ENCODE results near the gene PLEKHA1. TPM values are rescaled to one million over a fixed set of nuclear protein-coding genes. Genes with fewer than 3 reads are reported as not detected.
A peak's percentile ranks its signal among the peaks of the same experiment; 100 is the strongest.

Gene PLEKHA1
- total RNA-seq, 5 donors from 2014 or later (not counting 1 experiment from before 2014, with no cell fraction given) = 36.8 to 58.6 (median 40.5) TPM

DNA sequence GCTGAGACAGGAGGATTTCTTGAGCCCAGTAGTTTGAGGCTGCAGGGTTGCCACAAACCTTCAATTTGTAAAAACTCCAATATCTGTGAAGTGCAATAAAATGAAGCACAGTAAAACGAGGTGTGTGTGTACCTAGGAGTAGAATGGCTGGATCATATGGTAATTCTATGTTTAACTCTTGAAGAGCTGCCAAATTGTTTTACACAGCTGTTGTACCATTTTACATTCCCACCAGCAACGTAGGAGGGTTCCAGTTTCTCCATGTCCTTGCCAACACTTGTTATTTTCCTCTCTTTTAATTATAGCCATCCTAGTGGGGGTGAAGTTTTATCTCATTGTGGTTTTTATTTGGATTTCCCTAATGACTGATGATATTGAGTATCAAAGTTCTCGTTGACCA is 16.2 kb downstream of the PLEKHA1 start:
- Mint-ChIP-seq H3K36me3 (peaks cover 44% of the 10 kb centered on the region), H3K9me3 (no peaks in the 10 kb centered on the region), H3K4me1 (peaks cover 47 to 68% (median 60%) of the 10 kb centered on the region in 3 donors), H3K4me3 (no peak overlapping the region), H3K27me3 (no peaks in the 10 kb centered on the region), H3K27ac (no peak overlapping the region)
- ATAC-seq (replicated peaks in 1 of 4) (no peak), DNase-seq (no peak)
- no CpG with 5 or more reads among the region's 3 CpGs for WGBS (ENCODE audit: insufficient coverage)
- peaks cover 6 to 27% of the 10 kb centered on the region in 2 donors for H3K36me3 ChIP-seq (ENCODE audit: control insufficient read depth in 2 of 2, extremely low read depth in 1 of 2, insufficient read depth in 1 of 2, low read length in 1 of 2)
- CTCF ChIA-PET = interaction anchor here (0.6 to 1.2 kb wide), 2 partner anchors 33 to 92 kb away, joined by 4 to 7 read pairs; no protein-coding TSS in a partner anchor
- H3K9me3 ChIP-seq = no peaks in the 10 kb centered on the region
- no peak overlapping the region for H3K4me3 ChIP-seq (ENCODE audit: control insufficient read depth in 1 of 2, extremely low read depth in 1 of 2, low read length in 1 of 2)
- no peak overlapping the region for H3K27ac ChIP-seq (ENCODE audit: low read length)
- H3K27me3 ChIP-seq (replicated peaks in 1 of 2; ENCODE audit: control insufficient read depth in 2 of 2, extremely low read depth in 1 of 2, insufficient read depth in 2 of 2, low read length in 1 of 2) = no peaks in the 10 kb centered on the region
- POLR2A ChIA-PET = no interaction called here
- peaks cover 0 to 2% of the 10 kb centered on the region in 2 experiments for H3K4me1 ChIP-seq (ENCODE audit: control insufficient read depth in 1 of 2, extremely low read depth in 1 of 2, insufficient read depth in 2 of 2, low read length in 2 of 2)

DNA sequence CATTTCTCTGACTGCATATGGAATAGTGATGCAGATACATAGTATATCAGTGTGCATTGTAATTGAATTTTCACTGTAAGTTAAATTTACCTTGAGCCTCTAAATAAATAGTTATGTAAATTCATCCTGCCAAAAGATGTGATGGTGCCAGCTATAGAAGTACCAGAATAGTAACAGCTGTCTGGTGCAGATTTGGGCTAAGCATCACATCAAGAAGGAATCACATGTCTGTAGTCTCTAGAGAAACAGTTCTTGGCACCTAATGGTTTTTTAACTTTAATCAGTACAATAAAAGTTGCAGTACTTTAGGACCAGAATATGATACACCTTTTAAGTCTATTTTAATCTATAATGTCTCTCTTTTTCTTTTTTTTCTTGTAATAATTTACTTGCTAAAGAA is 17.4 kb downstream of the PLEKHA1 start:
- Mint-ChIP-seq H3K27me3 (no peaks in the 10 kb centered on the region), H3K27ac (peak overlapping the region in 1 of 2 donors; percentile 1), H3K36me3 (peaks cover 50% of the 10 kb centered on the region), H3K4me1 (peaks cover 36 to 57% (median 49%) of the 10 kb centered on the region in 3 donors), H3K4me3 (no peak overlapping the region), H3K9me3 (no peaks in the 10 kb centered on the region)
- Histone ChIP-seq H3K36me3 (ENCODE audit: control insufficient read depth in 2 of 2, extremely low read depth in 1 of 2, insufficient read depth in 1 of 2, low read length in 1 of 2) (peaks cover 6 to 31% of the 10 kb centered on the region in 2 donors), H3K4me1 (ENCODE audit: control insufficient read depth in 1 of 2, extremely low read depth in 1 of 2, insufficient read depth in 2 of 2, low read length in 2 of 2) (peaks cover 0 to 2% of the 10 kb centered on the region in 2 experiments), H3K4me3 (ENCODE audit: control insufficient read depth in 1 of 2, extremely low read depth in 1 of 2, low read length in 1 of 2) (no peak overlapping the region), H3K27me3 (replicated peaks in 1 of 2; ENCODE audit: control insufficient read depth in 2 of 2, extremely low read depth in 1 of 2, insufficient read depth in 2 of 2, low read length in 1 of 2) (no peaks in the 10 kb centered on the region), H3K27ac (ENCODE audit: low read length) (no peak overlapping the region), H3K9me3 (no peaks in the 10 kb centered on the region)
- ChIA-PET CTCF (no interaction called here), POLR2A (no interaction called here)
- no peak for ATAC-seq (replicated peaks in 1 of 4)
- no peak for DNase-seq

DNA sequence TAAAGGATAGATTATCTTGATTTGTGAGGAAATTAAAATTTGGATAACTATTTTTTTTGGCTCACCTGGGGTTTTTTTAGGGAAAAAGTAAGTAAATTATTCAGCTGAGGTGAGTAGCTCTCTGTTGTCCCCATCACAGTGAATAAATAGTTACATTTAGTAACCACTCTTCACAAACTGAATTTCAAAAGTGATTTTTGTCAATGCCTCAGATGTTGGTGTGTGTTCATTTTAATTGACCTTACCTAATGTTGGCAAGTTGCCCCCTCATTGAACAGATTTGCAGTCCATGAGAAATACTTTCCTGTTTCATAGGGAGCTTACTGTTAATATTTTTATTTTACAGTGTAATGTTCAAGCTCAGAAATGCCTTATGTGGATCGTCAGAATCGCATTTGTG is 18.3 kb downstream of the PLEKHA1 start:
- Mint-ChIP-seq H3K4me3 (no peak overlapping the region), H3K27me3 (no peaks in the 10 kb centered on the region), H3K36me3 (peaks cover 50% of the 10 kb centered on the region), H3K4me1 (peaks cover 33 to 56% (median 47%) of the 10 kb centered on the region in 3 donors), H3K27ac (no peak overlapping the region), H3K9me3 (no peaks in the 10 kb centered on the region)
- WGBS (ENCODE audit: insufficient coverage) = 80% methylated on average over 1 of the region's 2 CpGs
- Histone ChIP-seq H3K9me3 (no peaks in the 10 kb centered on the region), H3K27me3 (replicated peaks in 1 of 2; ENCODE audit: control insufficient read depth in 2 of 2, extremely low read depth in 1 of 2, insufficient read depth in 2 of 2, low read length in 1 of 2) (no peaks in the 10 kb centered on the region), H3K36me3 (ENCODE audit: control insufficient read depth in 2 of 2, extremely low read depth in 1 of 2, insufficient read depth in 1 of 2, low read length in 1 of 2) (peaks cover 6 to 31% of the 10 kb centered on the region in 2 donors), H3K4me1 (ENCODE audit: control insufficient read depth in 1 of 2, extremely low read depth in 1 of 2, insufficient read depth in 2 of 2, low read length in 2 of 2) (peaks cover 0 to 2% of the 10 kb centered on the region in 2 experiments), H3K4me3 (ENCODE audit: control insufficient read depth in 1 of 2, extremely low read depth in 1 of 2, low read length in 1 of 2) (no peak overlapping the region), H3K27ac (ENCODE audit: low read length) (no peak overlapping the region)
- ATAC-seq (replicated peaks in 1 of 4) (no peak), DNase-seq (no peak)
- ChIA-PET POLR2A (no interaction called here), CTCF (interaction anchor here (0.5 to 1.0 kb wide), 2 partner anchors 21 to 47 kb away, joined by 3 to 6 read pairs; no protein-coding TSS in a partner anchor)

- peaks cover 30 to 54% (median 45%) of the 10 kb centered on the region in 3 donors for H3K4me1 Mint-ChIP-seq
Measured at GRCh38 chr10:122393288-122393687, 18.8 kb downstream of the PLEKHA1 start.

GRCh38 chr10:122402548-122403131 is 28.1 kb downstream of the PLEKHA1 start:
- H3K36me3 ChIP-seq (ENCODE audit: control insufficient read depth in 2 of 2, extremely low read depth in 1 of 2, insufficient read depth in 1 of 2, low read length in 1 of 2) = peaks cover 0 to 30% of the 10 kb centered on the region in 2 donors
- no peaks in the 10 kb centered on the region for H3K9me3 ChIP-seq
- H3K4me1 Mint-ChIP-seq = peaks cover 0 to 42% (median 24%) of the 10 kb centered on the region in 3 donors
- no peak overlapping the region for H3K4me3 Mint-ChIP-seq
- no peaks in the 10 kb centered on the region for H3K27me3 Mint-ChIP-seq
- H3K36me3 Mint-ChIP-seq = peaks cover 29% of the 10 kb centered on the region
- no peaks in the 10 kb centered on the region for H3K9me3 Mint-ChIP-seq
- WGBS (ENCODE audit: insufficient coverage) = 92% methylated on average over 2 of the region's 5 CpGs
- peaks cover 16 to 41% of the 10 kb centered on the region in 2 experiments for H3K4me1 ChIP-seq (ENCODE audit: control insufficient read depth in 1 of 2, extremely low read depth in 1 of 2, insufficient read depth in 2 of 2, low read length in 2 of 2)
- ATAC-seq (replicated peaks in 1 of 4) (no peak), DNase-seq (no peak)
- no peak overlapping the region for H3K4me3 ChIP-seq (ENCODE audit: control insufficient read depth in 1 of 2, extremely low read depth in 1 of 2, low read length in 1 of 2)
- no peak overlapping the region for H3K27ac ChIP-seq (ENCODE audit: low read length)
- ChIA-PET POLR2A (no interaction called here), CTCF (no interaction called here)
- H3K27me3 ChIP-seq (replicated peaks in 1 of 2; ENCODE audit: control insufficient read depth in 2 of 2, extremely low read depth in 1 of 2, insufficient read depth in 2 of 2, low read length in 1 of 2) = no peaks in the 10 kb centered on the region
- H3K27ac Mint-ChIP-seq = no peak overlapping the region

More at GRCh38 chr10:122393288-122393687, 18.8 kb downstream of the PLEKHA1 start:
- Mint-ChIP-seq H3K9me3 (no peaks in the 10 kb centered on the region), H3K27me3 (no peaks in the 10 kb centered on the region), H3K4me3 (no peak overlapping the region), H3K36me3 (peaks cover 48% of the 10 kb centered on the region), H3K27ac (no peak overlapping the region)
- DNase-seq = no peak
- peaks cover 6 to 31% of the 10 kb centered on the region in 2 donors for H3K36me3 ChIP-seq (ENCODE audit: control insufficient read depth in 2 of 2, extremely low read depth in 1 of 2, insufficient read depth in 1 of 2, low read length in 1 of 2)
- H3K4me3 ChIP-seq (ENCODE audit: control insufficient read depth in 1 of 2, extremely low read depth in 1 of 2, low read length in 1 of 2) = no peak overlapping the region
- CTCF ChIA-PET = interaction anchor here (0.5 to 1.0 kb wide), 2 partner anchors 22 to 46 kb away, joined by 3 to 6 read pairs; no protein-coding TSS in a partner anchor
- H3K4me1 ChIP-seq (ENCODE audit: control insufficient read depth in 1 of 2, extremely low read depth in 1 of 2, insufficient read depth in 2 of 2, low read length in 2 of 2) = peaks cover 0 to 2% of the 10 kb centered on the region in 2 experiments
- H3K27me3 ChIP-seq (replicated peaks in 1 of 2; ENCODE audit: control insufficient read depth in 2 of 2, extremely low read depth in 1 of 2, insufficient read depth in 2 of 2, low read length in 1 of 2) = no peaks in the 10 kb centered on the region
- H3K27ac ChIP-seq (ENCODE audit: low read length) = no peak overlapping the region
- ATAC-seq (replicated peaks in 1 of 4) = no peak
- POLR2A ChIA-PET = no interaction called here
- no CpG with 5 or more reads among the region's 2 CpGs for WGBS (ENCODE audit: insufficient coverage)
- no peaks in the 10 kb centered on the region for H3K9me3 ChIP-seq

DNA sequence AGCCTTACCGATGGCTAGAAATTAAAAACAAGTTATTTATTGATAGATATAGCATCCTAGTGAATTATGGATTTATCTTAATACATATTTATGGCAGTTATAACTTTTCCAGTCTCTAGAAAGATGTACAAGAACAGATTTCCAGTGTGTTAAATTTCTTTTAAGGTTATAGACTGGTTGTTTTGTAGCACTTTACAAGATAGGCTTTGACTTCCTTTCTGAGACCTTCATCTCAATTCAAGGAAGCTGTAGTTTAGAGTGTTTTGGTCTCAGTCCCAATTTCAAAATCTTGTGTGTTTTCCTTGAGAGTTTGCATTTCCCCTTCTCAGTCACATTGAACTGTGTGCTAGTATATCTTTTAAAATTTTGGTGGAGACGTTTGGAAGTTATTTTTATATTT is 30.1 kb downstream of the PLEKHA1 start:
- WGBS (ENCODE audit: insufficient coverage) = no CpG with 5 or more reads among the region's 2 CpGs
- Mint-ChIP-seq H3K9me3 (no peaks in the 10 kb centered on the region), H3K36me3 (peaks cover 27% of the 10 kb centered on the region), H3K4me3 (peak overlapping the region in 1 of 3 donors; percentile 5), H3K4me1 (peaks cover 0 to 45% (median 29%) of the 10 kb centered on the region in 3 donors), H3K27ac (peak overlapping the region in 1 of 2 donors; percentile 77), H3K27me3 (no peaks in the 10 kb centered on the region)
- Histone ChIP-seq H3K27me3 (replicated peaks in 1 of 2; ENCODE audit: control insufficient read depth in 2 of 2, extremely low read depth in 1 of 2, insufficient read depth in 2 of 2, low read length in 1 of 2) (no peaks in the 10 kb centered on the region), H3K4me3 (ENCODE audit: control insufficient read depth in 1 of 2, extremely low read depth in 1 of 2, low read length in 1 of 2) (no peak overlapping the region), H3K4me1 (ENCODE audit: control insufficient read depth in 1 of 2, extremely low read depth in 1 of 2, insufficient read depth in 2 of 2, low read length in 2 of 2) (peaks cover 16 to 46% of the 10 kb centered on the region in 2 experiments), H3K9me3 (no peaks in the 10 kb centered on the region), H3K27ac (ENCODE audit: low read length) (peak overlapping the region; percentile 20), H3K36me3 (ENCODE audit: control insufficient read depth in 2 of 2, extremely low read depth in 1 of 2, insufficient read depth in 1 of 2, low read length in 1 of 2) (peaks cover 0 to 30% of the 10 kb centered on the region in 2 donors)
- ATAC-seq (replicated peaks in 1 of 4) (peak in 3 of 4 experiments; percentile 53 to 64 (median 60)), DNase-seq (no peak)
- CTCF ChIA-PET = no interaction called here
- POLR2A ChIA-PET = interaction anchor here (0.6 kb wide), 2 partner anchors 9 to 21 kb away, joined by 3 to 6 read pairs; no protein-coding TSS in a partner anchor

All from T-cell (primary cell).